HG02870 (cell line): ENCODE results near the gene NDUFAF8.
"Not testable (repeated sequence)": the region's sequence is repeated elsewhere in the genome, so short reads cannot be mapped to it uniquely, and the experiment has no call there.

Source experiments
- ATAC-seq: cut with Tn5 transposase; IDR thresholded peaks from one replicate; pipeline ENCODE4 v1.9.1; 2021; ENCODE audit warnings: mild to moderate bottlenecking, moderate library complexity; ENCODE audit not compliant: unreplicated experiment

Gene NDUFAF8

DNA sequence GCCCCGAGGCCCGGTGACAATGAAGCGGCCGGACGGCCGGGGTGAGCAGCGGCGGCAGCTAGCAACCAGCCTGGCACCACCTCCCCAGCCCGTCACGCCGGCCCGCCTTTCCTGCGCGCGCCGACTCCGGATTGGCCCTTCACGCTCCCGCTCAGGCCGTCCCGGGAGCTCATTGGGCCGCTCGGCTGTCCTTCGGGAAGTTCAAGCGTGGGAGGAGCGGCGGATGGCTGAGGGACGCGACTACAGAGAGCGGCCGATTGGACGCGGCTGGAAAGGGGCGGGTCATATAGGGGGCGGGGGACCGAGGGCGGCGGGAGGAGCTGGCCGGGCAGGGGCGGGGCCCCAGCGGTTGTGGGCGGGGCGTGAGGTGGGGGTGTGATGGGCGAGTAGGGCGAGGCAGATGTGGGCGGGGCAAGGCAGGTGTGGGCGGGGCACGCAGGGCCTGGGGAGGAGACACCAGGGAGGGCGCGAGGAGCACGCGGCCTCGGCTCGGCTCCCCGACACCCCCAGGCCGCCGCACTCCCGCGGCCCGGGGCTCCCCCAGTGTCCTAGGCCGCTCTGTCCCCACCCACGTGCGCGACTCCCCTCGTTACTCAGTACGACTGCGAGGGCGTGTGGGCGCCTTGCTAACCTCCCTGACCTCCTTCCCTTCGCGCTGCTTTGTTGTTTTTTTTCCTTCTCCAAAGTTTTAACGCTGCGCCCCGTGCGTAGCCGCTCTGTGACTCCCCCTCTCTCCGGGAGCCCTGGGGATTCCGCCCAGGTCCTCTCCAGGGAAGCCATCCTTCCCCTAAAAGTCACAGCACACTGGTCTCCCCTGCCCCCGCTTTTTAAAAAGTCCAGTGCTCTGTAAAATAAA lies 16.0 kb upstream of the NDUFAF8 start, which contains the start of gene CEP131:
Gene CEP131 (minus strand): TSS at position 60 of the 856 bp plus-strand sequence. CDS start 2,909 bp downstream, outside the sequence.
- peak; percentile 92 for ATAC-seq

DNA sequence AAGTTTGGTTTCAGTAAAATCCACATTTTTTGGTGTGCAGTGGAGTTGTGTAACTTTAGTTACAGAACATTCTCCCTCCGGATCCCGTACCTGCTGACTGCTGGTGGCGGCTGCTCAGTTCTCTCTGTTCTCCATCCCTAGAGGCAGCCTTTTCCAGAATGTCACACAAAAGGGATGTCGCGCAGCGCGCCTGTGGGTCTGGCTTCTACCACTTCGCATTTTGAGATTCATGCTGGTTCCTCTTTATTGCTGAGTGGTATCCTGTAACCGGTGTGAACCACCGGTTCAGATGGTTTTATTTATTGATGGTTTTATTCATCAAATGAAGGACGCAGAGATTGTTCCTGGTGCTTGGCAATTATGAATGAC lies 15.4 kb upstream of the NDUFAF8 start:
- no peak for ATAC-seq

- ATAC-seq, result not testable (repeated sequence)
Measured at GRCh38 chr17:81227630-81228029, 11.5 kb upstream of the NDUFAF8 start.

- no peak for ATAC-seq
Measured at GRCh38 chr17:81228420-81228819, 10.7 kb upstream of the NDUFAF8 start.

GRCh38 chr17:81228834-81229665 lies 10.1 kb upstream of the NDUFAF8 start:
- ATAC-seq, result no peak

- ATAC-seq, result no peak
Measured at GRCh38 chr17:81229666-81229920, 9.5 kb upstream of the NDUFAF8 start.

DNA sequence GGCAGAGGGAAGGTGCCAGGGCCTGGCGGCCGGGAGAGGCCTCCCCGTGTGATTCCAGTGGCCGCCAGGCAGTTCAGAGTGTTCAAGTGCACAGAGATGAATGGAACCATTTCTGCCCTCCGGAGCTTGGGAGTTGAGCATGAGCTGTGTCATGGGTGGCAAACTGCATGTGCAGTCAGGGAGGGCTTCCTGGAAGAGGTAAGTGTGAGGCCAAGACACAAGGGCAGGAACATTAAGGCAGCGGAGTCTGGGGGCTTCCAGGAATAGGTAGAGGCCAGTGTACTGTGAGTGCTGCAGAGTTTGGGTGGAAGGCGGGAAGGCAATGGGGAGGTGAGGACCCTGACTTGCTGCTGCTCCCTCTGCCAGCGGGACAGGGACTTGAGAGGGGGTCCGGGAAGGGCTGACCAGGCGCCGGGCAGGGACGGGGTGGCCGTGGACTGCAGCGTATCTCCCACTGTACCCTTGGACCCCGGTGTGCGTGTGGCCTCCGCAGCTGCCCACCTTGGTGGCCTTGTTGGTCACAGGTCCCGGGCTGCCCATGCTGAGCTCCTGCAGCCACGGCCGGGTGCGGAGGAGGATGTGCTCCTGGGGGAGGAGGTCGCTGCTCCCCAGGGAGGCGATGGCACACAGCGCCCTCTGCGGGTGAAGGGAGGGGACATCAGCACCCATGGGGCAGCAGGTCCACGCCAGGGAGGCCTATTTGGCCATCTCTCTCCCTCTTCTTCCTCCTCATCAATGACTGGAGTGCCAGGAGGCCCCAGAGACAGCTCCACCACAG lies 8.9 kb upstream of the NDUFAF8 start:
- no peak for ATAC-seq

GRCh38 chr17:81231121-81231645 lies 7.9 kb upstream of the NDUFAF8 start:
- no peak for ATAC-seq

DNA sequence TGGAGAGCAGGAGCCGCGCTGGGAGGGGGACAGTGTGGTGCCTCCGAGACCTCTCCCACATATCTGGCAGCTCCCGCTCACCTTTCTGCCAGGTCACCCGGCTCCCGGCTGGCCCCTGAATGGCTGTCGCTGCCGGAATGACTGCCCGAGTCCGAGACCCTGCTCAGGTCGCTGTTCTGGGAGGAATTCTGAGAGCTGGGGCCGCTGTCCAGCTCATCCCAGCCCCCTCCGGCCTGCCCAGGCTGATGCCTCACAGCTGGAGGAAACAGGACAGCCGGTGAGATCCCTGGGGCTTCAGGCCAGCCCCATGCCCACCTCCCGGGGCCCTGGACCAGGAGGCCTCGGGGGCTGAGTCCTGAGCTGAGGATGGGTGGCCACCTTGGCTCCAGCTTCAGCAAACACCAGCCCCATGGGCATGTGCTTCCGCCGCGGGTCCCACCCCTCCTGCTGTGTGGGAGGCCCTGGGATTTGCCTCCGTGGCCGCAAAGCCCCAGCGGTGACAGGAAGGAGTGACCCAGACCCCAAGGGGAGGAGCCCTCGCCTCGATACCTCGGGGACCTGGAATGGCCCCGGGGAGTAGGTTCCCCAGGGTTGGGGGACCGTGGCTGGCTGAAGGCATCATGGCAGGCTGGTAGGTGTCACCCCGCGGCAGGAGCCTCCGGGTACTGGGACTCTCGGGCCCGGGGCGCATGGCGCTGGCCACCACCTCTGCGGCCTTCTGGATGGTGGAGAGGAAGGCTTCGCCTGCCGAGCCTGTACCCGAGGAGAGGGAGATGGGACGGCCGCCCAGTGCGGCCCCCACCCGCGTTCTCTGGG lies 7.1 kb upstream of the NDUFAF8 start:
- no peak for ATAC-seq

- ATAC-seq, result no peak
Measured at GRCh38 chr17:81232616-81233241, 6.4 kb upstream of the NDUFAF8 start.

DNA sequence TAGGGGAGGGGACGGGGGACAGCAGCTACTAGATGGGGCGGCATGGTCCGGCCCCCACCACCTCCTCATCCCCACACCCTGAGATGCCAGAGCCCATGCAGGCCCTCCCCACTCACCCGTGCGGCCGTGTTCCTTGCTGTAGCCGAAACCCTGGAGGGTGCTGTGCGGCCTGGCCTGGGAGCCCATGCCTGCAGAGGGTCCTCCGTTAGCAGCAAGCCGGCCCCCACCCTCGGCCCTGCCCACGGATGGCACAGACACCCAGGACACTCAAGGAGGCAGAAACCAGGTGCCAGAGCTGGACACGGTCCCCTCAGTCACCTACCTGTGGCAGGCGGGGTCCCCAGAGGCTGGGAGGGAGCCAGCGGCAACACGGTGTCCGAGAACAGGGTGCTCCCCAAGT lies 5.8 kb upstream of the NDUFAF8 start:
- ATAC-seq, result no peak

DNA sequence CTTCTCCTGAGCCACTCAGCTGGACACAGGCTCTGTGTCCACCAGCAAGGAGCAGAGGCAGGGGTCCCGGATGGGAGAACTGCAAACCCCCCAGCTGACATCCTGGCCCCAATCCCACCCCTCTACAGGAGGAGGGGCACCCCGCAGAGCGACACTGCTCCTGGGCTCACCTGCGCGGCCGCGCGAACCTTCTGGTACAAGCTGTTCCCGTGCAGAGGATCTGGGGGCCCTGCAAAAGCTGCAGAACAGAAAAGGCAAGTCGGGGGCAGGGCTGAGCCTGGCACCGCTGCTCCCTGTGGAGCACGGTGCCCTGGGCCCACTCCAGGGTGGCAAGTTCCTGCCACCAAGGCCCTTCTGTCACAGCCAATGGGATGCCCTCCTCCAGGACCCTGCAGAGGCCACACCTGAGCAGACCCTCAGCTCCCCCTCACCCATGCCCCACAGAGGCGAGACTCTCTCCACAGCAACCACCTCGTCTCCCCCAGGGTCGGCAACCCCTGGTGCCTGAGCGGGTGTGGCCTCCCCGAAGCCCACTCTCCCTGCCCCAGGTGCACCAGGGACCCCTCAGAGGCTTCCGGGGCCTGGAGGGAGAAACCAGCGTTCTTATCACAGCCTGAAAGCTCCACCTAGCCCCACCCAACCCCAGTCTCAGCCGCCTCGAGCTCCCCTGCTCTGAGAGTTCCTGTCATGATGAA lies 5.2 kb upstream of the NDUFAF8 start:
- ATAC-seq, result no peak

- ATAC-seq, result no peak
Measured at GRCh38 chr17:81234506-81234855, 4.6 kb upstream of the NDUFAF8 start.

DNA sequence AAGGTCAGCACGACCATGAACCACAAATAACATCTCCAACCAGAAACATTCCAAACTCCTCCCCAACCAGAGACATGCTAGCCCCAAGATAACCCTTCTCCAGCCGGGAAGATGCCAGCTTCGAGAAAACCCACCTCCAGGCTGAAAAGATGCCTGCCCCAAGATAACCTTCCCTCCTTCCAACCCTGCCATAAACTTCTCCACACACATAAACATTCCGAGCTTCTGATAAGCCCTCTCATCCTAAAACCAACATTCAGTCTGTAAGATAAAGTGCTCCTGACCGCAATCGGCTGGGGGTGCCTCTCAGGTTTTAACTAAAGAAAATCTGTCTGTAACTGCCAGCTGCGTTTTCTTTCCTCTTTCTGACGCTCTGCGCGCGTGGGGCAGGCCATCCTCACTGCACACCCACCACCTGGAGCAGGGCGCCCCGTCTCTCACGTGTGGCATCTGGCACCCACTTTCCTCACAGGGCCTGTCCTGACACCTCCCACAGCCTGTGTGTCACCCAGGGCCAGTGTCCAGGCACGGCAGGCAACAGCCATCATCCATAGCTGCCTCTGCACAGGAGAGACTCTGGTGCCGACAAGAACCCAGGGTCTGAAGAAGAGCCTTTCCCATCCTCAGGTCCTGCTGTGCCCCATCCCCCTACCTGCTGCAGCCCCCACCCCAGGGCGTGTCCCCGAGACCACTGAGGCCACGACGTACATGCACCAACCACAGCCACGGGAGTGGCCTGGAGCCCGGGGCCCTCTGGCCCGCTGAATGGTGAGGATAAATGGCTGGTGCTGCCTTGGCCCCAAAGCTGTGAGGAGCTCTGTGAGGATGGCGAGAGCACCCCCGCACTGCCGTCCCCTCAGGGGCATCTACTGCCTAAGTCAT lies 3.9 kb upstream of the NDUFAF8 start:
- ATAC-seq, result no peak

GRCh38 chr17:81235822-81236740 lies 3.0 kb upstream of the NDUFAF8 start:
- ATAC-seq, result no peak

- ATAC-seq, result no peak
Measured at GRCh38 chr17:81236784-81237183, 2.3 kb upstream of the NDUFAF8 start.
